ENCODE results near the gene GPR12.

- no peak for TF ChIP-seq POLR2A (IDR thresholded peaks at IDR 0.05)
- TF ChIP-seq CTCF (IDR thresholded peaks at IDR 0.05), result no peak
Observed at GRCh38 chr13:26752671-26753070, 7.9 kb downstream of the GPR12 start.

Data from lower leg skin (tissue), 3 donors.